Tibial nerve (tissue), 4 donors: ENCODE results near the gene G6PC2.

ENCODE experiments used
- CTCF ChIP-seq, 5 experiments: fragments of 200-600 bp in 3 of 5; fragments of 450-650 bp in 2 of 5; sonication (generic) in 3 of 5; IDR thresholded peaks; one replicate each; pipeline ENCODE4 v1.5.1; 2016 to 2019; ENCODE audit warnings: antibody characterized with exemption in 5 of 5, mild to moderate bottlenecking in 3 of 5, moderate library complexity in 2 of 5
- EP300 ChIP-seq, 2 donors: sonication (generic); formaldehyde crosslinking; IDR thresholded peaks; one replicate each; pipeline ENCODE4 v1.6.1; 2017; ENCODE audit warnings: antibody characterized with exemption in 2 of 2, mild to moderate bottlenecking in 1 of 2
- POLR2A ChIP-seq, 2 donors: fragments of 450-650 bp; IDR thresholded peaks; one replicate each; pipeline ENCODE4 v1.6.1; 2017; ENCODE audit warnings: antibody characterized with exemption in 2 of 2, mild to moderate bottlenecking in 2 of 2, moderate library complexity in 2 of 2

GRCh38 chr2:168926621-168927386, 25.7 kb downstream of the G6PC2 start:
- TF ChIP-seq CTCF (IDR thresholded peaks at IDR 0.05) (no peak), POLR2A (IDR thresholded peaks at IDR 0.05) (no peak), EP300 (IDR thresholded peaks at IDR 0.05) (no peak)
